Measurements from ENCODE around the gene PRM1. TPM values are rescaled to one million over a fixed set of nuclear protein-coding genes. Genes with fewer than 3 reads are reported as not detected.

The PRM1 gene
- total and polyA plus RNA-seq, 2 of the 8 experiments (the other 6 are each of a cell fraction or from before 2014, with no cell fraction given), result 0.54 to 0.82 TPM

- TF ChIP-seq BACH1 (IDR thresholded peaks at IDR 0.05; ENCODE audit: low read length) (no peak), YY1 (IDR thresholded peaks at IDR 0.05; ENCODE audit: low read depth, low read length) (no peak), PHF8 (conservative IDR thresholded peaks at IDR 0.05; ENCODE audit: low read depth, low read length) (no peak), SP4 (IDR thresholded peaks at IDR 0.05; ENCODE audit: low read length) (no peak), JUND (IDR thresholded peaks at IDR 0.05; ENCODE audit: low read length) (no peak), RNF2 (IDR thresholded peaks at IDR 0.05; ENCODE audit: borderline replicate concordance, low read depth, low read length, missing control alignments, poor library complexity, severe bottlenecking) (no peak), MAX (IDR thresholded peaks at IDR 0.05) (peak; percentile 58), SP1 (IDR thresholded peaks at IDR 0.05; ENCODE audit: low read depth, low read length) (no peak), USF2 (IDR thresholded peaks at IDR 0.05; ENCODE audit: low read length) (0 out of 2 replicates have a peak, but pooled peaks have one; percentile 33), TEAD4 (IDR thresholded peaks at IDR 0.05; ENCODE audit: low read depth, low read length) (0 out of 2 replicates have a peak, but pooled peaks have one; percentile 1), ASH2L (IDR thresholded peaks at IDR 0.05; ENCODE audit: low read length) (no peak), GABPA (IDR thresholded peaks at IDR 0.05; ENCODE audit: borderline replicate concordance, insufficient read depth, low read length) (no peak), SP2 (IDR thresholded peaks at IDR 0.05; ENCODE audit: low read length) (no peak), EZH2 (IDR thresholded peaks at IDR 0.05; ENCODE audit: low read depth, low read length, severe bottlenecking) (no peak), MAFK (IDR thresholded peaks at IDR 0.05; ENCODE audit: low read depth, low read length) (no peak), JUN (IDR thresholded peaks at IDR 0.05; ENCODE audit: low read depth, low read length) (no peak), GTF2F1 (IDR thresholded peaks at IDR 0.05; ENCODE audit: borderline replicate concordance, low read depth, low read length) (no peak), SIN3A (conservative IDR thresholded peaks at IDR 0.05 in 1 of 2, IDR thresholded peaks at IDR 0.05 in 1 of 2; ENCODE audit: low read depth in 1 of 2, low read length in 2 of 2) (0 out of 4 replicates have a peak, but pooled peaks of 1 of the 2 experiments have one; percentile 45), RXRA (IDR thresholded peaks at IDR 0.05; ENCODE audit: insufficient read depth, low read depth, low read length) (no peak), BCL11A (IDR thresholded peaks at IDR 0.05; ENCODE audit: low read depth in 2 of 2, low read length in 2 of 2) (no peak), KDM5A (IDR thresholded peaks at IDR 0.05; ENCODE audit: low read length) (no peak)
- TF ChIP-seq, protein P1, sequence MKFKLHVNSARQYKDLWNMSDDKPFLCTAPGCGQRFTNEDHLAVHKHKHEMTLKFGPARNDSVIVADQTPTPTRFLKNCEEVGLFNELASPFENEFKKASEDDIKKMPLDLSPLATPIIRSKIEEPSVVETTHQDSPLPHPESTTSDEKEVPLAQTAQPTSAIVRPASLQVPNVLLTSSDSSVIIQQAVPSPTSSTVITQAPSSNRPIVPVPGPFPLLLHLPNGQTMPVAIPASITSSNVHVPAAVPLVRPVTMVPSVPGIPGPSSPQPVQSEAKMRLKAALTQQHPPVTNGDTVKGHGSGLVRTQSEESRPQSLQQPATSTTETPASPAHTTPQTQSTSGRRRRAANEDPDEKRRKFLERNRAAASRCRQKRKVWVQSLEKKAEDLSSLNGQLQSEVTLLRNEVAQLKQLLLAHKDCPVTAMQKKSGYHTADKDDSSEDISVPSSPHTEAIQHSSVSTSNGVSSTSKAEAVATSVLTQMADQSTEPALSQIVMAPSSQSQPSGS (IDR thresholded peaks at IDR 0.05; ENCODE audit: low read length), result no peak
These were observed 16.5 kb upstream of the PRM1 start (continued) for GRCh38 chr16:11297492-11298142.

Measured in H1 (cell line).